Duodenal mucosa (tissue), 2 donors: ENCODE measurements around the gene PCDHGB4.

Experiments used
- H3K27ac ChIP-seq: one replicate; pipeline ENCODE4 v1.7.0; 2013; ENCODE audit warnings: low read depth, low read length
- H3K27me3 ChIP-seq, 2 donors: one replicate each; pipeline ENCODE4 v1.7.0; 2013; ENCODE audit warnings: low read length in 2 of 2, control low read depth in 1 of 2; ENCODE audit not compliant: insufficient read depth in 2 of 2, control insufficient read depth in 1 of 2
- H3K36me3 ChIP-seq, 2 donors: one replicate each; pipeline ENCODE4 v1.7.0; 2013; ENCODE audit warnings: low read length in 2 of 2, control low read depth in 1 of 2; ENCODE audit not compliant: insufficient read depth in 2 of 2, control insufficient read depth in 1 of 2
- H3K4me1 ChIP-seq, 2 donors: one replicate each; pipeline ENCODE4 v1.7.0; 2013; ENCODE audit warnings: low read length in 2 of 2, control low read depth in 1 of 2; ENCODE audit not compliant: insufficient read depth in 2 of 2, control insufficient read depth in 1 of 2
- H3K4me3 ChIP-seq, 2 donors: one replicate each; pipeline ENCODE4 v1.7.0; 2013; ENCODE audit warnings: low read length in 2 of 2, low read depth in 1 of 2
- H3K9ac ChIP-seq, 2 donors: one replicate each; pipeline ENCODE4 v1.7.0; 2013; ENCODE audit warnings: low read length in 2 of 2, low read depth in 1 of 2
- H3K9me3 ChIP-seq, 2 donors: one replicate each; pipeline ENCODE4 v1.7.0; 2013; ENCODE audit warnings: low read length in 2 of 2, control low read depth in 1 of 2; ENCODE audit not compliant: control insufficient read depth in 1 of 2

Gene PCDHGB4

GRCh38 chr5:141351591-141351990, 35.9 kb upstream of the PCDHGB4 start:
- Histone ChIP-seq H3K27ac (no peak overlapping the region), H3K27me3 (no peaks in the 10 kb centered on the region), H3K4me1 (no peaks in the 10 kb centered on the region), H3K4me3 (peak overlapping the region in 1 of 2 donors; percentile 29), H3K36me3 (no peaks in the 10 kb centered on the region), H3K9me3 (peaks cover 18 to 20% of the 10 kb centered on the region in 2 donors), H3K9ac (no peak overlapping the region)

DNA sequence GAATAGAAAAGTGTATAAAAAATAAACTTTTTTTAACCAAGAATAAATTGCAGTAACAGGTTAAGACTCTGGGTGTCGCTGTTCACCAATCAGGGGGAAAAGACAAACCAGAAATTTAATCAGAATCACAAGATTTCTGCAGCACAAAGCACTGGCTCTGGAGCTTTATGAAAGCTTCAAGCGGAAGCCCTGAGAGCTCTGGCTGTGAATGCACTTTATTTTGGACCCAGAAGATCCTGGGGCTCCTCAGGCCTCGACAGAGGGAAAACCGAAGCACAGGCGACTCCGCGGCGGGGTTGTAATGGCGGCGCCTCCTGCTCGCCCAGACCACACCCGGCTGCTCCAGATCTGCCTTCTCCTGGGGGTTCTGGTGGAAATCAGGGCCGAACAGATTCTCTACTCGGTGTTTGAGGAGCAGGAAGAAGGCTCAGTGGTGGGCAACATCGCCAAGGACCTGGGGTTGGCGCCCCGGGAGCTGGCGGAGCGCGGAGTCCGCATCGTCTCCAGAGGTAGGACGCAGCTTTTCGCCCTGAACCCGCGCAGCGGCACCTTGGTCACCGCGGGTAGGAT, 32.5 kb upstream of the PCDHGB4 start, which contains the start of gene PCDHGA4:
PCDHGA4 (plus strand) TSS at position 122 of the 570 bp plus-strand sequence; CDS start at position 209, 87 bp downstream.
- no peak within 1 kb of the TSS for H3K27ac ChIP-seq
- no peaks in the 10 kb centered on the region for H3K36me3 ChIP-seq
- no peaks in the 10 kb centered on the region for H3K27me3 ChIP-seq
- H3K4me1 ChIP-seq: no peaks in the 10 kb centered on the region
- no peak within 1 kb of the TSS for H3K9ac ChIP-seq
- H3K9me3 ChIP-seq: peaks cover 25 to 28% of the 10 kb centered on the region in 2 donors
- H3K4me3 ChIP-seq: peak within 1 kb of the TSS in 1 of 2 donors; percentile 13

DNA sequence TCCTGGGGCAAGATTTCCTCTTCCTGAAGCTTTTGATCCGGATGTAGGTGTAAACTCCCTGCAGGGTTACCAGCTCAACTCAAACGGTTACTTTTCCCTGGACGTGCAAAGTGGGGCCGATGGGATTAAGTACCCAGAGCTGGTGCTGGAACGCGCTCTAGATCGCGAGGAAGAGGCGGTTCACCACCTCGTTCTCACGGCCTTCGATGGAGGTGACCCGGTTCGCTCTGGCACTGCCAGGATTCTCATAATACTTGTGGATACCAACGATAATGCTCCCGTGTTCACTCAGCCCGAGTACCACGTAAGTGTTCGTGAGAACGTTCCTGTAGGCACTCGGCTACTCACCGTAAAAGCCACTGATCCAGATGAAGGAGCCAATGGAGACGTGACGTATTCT, 31.9 kb upstream of the PCDHGB4 start:
- no peak overlapping the region for H3K27ac ChIP-seq
- no peaks in the 10 kb centered on the region for H3K27me3 ChIP-seq
- H3K4me3 ChIP-seq: no peak overlapping the region
- H3K36me3 ChIP-seq: no peaks in the 10 kb centered on the region
- no peak overlapping the region for H3K9ac ChIP-seq
- no peaks in the 10 kb centered on the region for H3K4me1 ChIP-seq
- peaks cover 31% of the 10 kb centered on the region in 2 donors for H3K9me3 ChIP-seq

GRCh38 chr5:141356133-141356532, 31.4 kb upstream of the PCDHGB4 start:
- Histone ChIP-seq H3K36me3 (no peaks in the 10 kb centered on the region), H3K9ac (no peak overlapping the region), H3K4me3 (no peak overlapping the region), H3K27me3 (no peaks in the 10 kb centered on the region), H3K27ac (no peak overlapping the region), H3K4me1 (no peaks in the 10 kb centered on the region), H3K9me3 (peaks cover 31 to 34% of the 10 kb centered on the region in 2 donors)

GRCh38 chr5:141356950-141357349, 30.5 kb upstream of the PCDHGB4 start:
- Histone ChIP-seq H3K27me3 (no peaks in the 10 kb centered on the region), H3K9me3 (peaks cover 33 to 34% of the 10 kb centered on the region in 2 donors)

DNA sequence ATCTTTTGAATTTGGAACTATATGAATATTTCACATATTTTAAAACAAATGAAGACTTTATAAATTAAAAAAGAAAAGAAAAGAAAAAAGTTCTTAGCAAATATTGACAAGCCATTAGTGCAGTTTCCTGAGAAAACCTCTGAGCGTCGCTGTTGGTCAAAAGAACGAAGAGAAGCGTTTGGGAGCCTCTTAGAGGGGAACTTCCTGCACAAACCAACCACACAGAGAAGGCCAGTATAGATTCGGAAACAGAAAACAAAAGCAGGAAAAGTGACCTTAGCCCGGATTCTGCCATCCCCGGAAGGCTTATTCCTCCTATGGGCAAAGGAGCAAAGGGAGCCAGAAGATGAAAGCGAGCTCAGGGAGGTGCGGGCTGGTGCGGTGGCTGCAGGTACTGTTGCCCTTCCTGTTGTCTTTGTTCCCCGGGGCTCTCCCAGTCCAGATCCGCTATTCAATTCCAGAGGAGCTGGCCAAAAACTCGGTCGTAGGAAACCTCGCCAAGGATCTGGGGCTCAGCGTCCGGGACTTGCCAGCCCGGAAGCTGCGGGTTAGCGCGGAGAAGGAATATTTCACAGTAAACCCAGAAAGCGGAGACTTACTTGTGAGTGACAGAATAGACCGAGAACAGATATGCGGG, 27.6 kb upstream of the PCDHGB4 start, which contains the start of gene PCDHGB2:
PCDHGB2 (plus strand) TSS at position 205 of the 637 bp plus-strand sequence; CDS start at position 347, 142 bp downstream.
- no peak within 1 kb of the TSS for H3K9ac ChIP-seq

More at GRCh38 chr5:141356950-141357349, 30.5 kb upstream of the PCDHGB4 start:
- Histone ChIP-seq H3K4me1 (no peaks in the 10 kb centered on the region), H3K4me3 (peak overlapping the region in 1 of 2 donors; percentile 20), H3K9ac (no peak overlapping the region), H3K27ac (no peak overlapping the region), H3K36me3 (no peaks in the 10 kb centered on the region)

DNA sequence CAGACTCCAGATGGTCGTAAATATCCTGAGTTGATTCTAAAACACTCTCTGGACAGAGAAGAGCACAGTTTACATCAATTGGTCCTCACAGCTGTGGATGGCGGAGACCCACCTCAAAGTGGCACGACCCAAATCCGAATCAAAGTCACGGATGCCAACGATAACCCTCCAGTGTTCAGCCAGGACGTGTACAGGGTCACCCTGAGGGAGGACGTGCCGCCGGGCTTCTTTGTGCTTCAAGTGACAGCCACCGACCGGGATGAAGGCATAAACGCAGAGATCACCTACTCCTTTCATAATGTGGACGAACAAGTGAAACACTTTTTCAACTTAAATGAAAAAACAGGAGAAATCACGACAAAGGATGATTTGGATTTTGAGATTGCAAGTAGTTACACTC, 26.8 kb upstream of the PCDHGB4 start:
- H3K27me3 ChIP-seq: no peaks in the 10 kb centered on the region
- no peak overlapping the region for H3K9ac ChIP-seq
- peaks cover 42 to 50% of the 10 kb centered on the region in 2 donors for H3K9me3 ChIP-seq
- no peaks in the 10 kb centered on the region for H3K4me1 ChIP-seq
- H3K4me3 ChIP-seq: peak overlapping the region in 1 of 2 donors; percentile 66
- no peak overlapping the region for H3K27ac ChIP-seq
- no peaks in the 10 kb centered on the region for H3K36me3 ChIP-seq

More for the DNA sequence above, 27.6 kb upstream of the PCDHGB4 start, which contains the start of gene PCDHGB2:
- Histone ChIP-seq H3K27ac (no peak within 1 kb of the TSS), H3K27me3 (no peaks in the 10 kb centered on the region), H3K9me3 (peaks cover 39 to 49% of the 10 kb centered on the region in 2 donors), H3K4me1 (no peaks in the 10 kb centered on the region), H3K4me3 (peak within 1 kb of the TSS; percentile 52 to 66), H3K36me3 (no peaks in the 10 kb centered on the region)

GRCh38 chr5:141362719-141363118, 24.8 kb upstream of the PCDHGB4 start:
- Histone ChIP-seq H3K27me3 (no peaks in the 10 kb centered on the region), H3K36me3 (no peaks in the 10 kb centered on the region), H3K9ac (no peak overlapping the region), H3K4me3 (no peak overlapping the region), H3K27ac (no peak overlapping the region), H3K4me1 (no peaks in the 10 kb centered on the region), H3K9me3 (peaks cover 31 to 43% of the 10 kb centered on the region in 2 donors)

- Histone ChIP-seq H3K9me3 (peaks cover 31 to 43% of the 10 kb centered on the region in 2 donors), H3K4me3 (no peak within 1 kb of the TSS), H3K27ac (no peak within 1 kb of the TSS), H3K9ac (no peak within 1 kb of the TSS), H3K27me3 (no peaks in the 10 kb centered on the region), H3K4me1 (no peaks in the 10 kb centered on the region), H3K36me3 (no peaks in the 10 kb centered on the region)
Measured at GRCh38 chr5:141363952-141364660, 23.4 kb upstream of the PCDHGB4 start, which contains the start of gene PCDHGA5. TSS of gene PCDHGA5 (plus strand) at chr5:141364162. CDS start at chr5:141364331, 169 bp downstream.
